ENCODE data around the gene ITPKC. TPM values are rescaled to one million over a fixed set of nuclear protein-coding genes. Genes with fewer than 3 reads are reported as not detected.

ITPKC gene
- total RNA-seq, 1 experiment from 2014 or later, result 11.4 TPM

DNA sequence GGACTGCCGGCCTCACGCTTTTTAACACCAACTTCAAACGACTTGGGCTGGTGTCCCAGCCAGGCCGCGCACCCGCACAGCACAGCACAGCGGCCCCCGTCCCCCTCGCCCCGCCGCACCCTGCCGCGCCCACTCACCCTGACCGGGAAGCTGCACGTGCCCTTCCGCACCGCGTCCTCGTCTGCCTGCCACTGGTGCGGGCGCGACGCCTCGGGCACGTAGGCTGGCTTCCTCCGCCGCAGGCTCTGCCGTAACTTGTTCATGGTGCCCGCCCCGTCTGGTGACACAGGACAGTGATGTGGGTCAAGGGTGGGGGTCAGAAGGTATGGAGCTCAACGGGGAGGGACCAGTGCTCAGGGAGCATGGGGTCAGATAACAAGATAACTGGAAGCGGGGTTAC, 32.6 kb upstream of the ITPKC start:
- no peaks in the 10 kb centered on the region for H4K20me1 ChIP-seq (ENCODE audit: insufficient read depth)
- H2AFZ ChIP-seq (ENCODE audit: low read depth, low read length, poor library complexity, severe bottlenecking), result no peak overlapping the region
- no peak for DNase-seq (ENCODE audit: low read depth, low spot score)
- RAD21 ChIA-PET (ENCODE audit: low non-redundant PET in 1 of 2, low total read pairs in 2 of 2, uncharacterized antibody in 2 of 2, unreplicated experiment in 2 of 2), result no interaction called here
- H3K4me1 ChIP-seq (ENCODE audit: control insufficient read depth in 1 of 2, insufficient read depth in 2 of 2, low read length in 2 of 2), result peaks cover 0 to 4% of the 10 kb centered on the region in 2 experiments; a peak in 1 of 4 replicates
- H3K79me2 ChIP-seq (ENCODE audit: insufficient read depth, low read length), result peaks cover 19% of the 10 kb centered on the region
- TF ChIP-seq RAD21 (IDR thresholded peaks at IDR 0.05; ENCODE audit: low read depth), result no peak
- no peak for TF ChIP-seq ZNF274 (IDR thresholded peaks at IDR 0.05; ENCODE audit: low read depth, low read length)
- TF ChIP-seq CBX3 (IDR thresholded peaks at IDR 0.05; ENCODE audit: low read depth), result no peak
- TF ChIP-seq, protein P1, sequence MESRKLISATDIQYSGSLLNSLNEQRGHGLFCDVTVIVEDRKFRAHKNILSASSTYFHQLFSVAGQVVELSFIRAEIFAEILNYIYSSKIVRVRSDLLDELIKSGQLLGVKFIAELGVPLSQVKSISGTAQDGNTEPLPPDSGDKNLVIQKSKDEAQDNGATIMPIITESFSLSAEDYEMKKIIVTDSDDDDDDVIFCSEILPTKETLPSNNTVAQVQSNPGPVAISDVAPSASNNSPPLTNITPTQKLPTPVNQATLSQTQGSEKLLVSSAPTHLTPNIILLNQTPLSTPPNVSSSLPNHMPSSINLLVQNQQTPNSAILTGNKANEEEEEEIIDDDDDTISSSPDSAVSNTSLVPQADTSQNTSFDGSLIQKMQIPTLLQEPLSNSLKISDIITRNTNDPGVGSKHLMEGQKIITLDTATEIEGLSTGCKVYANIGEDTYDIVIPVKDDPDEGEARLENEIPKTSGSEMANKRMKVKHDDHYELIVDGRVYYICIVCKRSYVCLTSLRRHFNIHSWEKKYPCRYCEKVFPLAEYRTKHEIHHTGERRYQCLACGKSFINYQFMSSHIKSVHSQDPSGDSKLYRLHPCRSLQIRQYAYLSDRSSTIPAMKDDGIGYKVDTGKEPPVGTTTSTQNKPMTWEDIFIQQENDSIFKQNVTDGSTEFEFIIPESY (IDR thresholded peaks at IDR 0.05; ENCODE audit: extremely low read depth, insufficient replicate concordance, low read length), result no peak
- no peak for TF ChIP-seq SIN3A (IDR thresholded peaks at IDR 0.05; ENCODE audit: low read depth)
- TF ChIP-seq, protein P2, sequence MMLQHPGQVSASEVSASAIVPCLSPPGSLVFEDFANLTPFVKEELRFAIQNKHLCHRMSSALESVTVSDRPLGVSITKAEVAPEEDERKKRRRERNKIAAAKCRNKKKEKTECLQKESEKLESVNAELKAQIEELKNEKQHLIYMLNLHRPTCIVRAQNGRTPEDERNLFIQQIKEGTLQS (IDR thresholded peaks at IDR 0.05), result no peak
- TF ChIP-seq, protein P3, sequence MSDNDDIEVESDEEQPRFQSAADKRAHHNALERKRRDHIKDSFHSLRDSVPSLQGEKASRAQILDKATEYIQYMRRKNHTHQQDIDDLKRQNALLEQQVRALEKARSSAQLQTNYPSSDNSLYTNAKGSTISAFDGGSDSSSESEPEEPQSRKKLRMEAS (IDR thresholded peaks at IDR 0.05), result no peak
- no peak for TF ChIP-seq YY1 (IDR thresholded peaks at IDR 0.05; ENCODE audit: extremely low read depth, insufficient replicate concordance, low read depth, low read length)
- no peak for TF ChIP-seq ELF1 (IDR thresholded peaks at IDR 0.05; ENCODE audit: borderline replicate concordance, low read depth)
- no peak for TF ChIP-seq ZFX (IDR thresholded peaks at IDR 0.05)
- no peak for TF ChIP-seq EZH2phosphoT487 (IDR thresholded peaks at IDR 0.05; ENCODE audit: borderline replicate concordance)
- TF ChIP-seq CEBPB (IDR thresholded peaks at IDR 0.05; ENCODE audit: low read depth), result no peak
- TF ChIP-seq EZH2 (IDR thresholded peaks at IDR 0.05), result no peak
- TF ChIP-seq, protein P4, sequence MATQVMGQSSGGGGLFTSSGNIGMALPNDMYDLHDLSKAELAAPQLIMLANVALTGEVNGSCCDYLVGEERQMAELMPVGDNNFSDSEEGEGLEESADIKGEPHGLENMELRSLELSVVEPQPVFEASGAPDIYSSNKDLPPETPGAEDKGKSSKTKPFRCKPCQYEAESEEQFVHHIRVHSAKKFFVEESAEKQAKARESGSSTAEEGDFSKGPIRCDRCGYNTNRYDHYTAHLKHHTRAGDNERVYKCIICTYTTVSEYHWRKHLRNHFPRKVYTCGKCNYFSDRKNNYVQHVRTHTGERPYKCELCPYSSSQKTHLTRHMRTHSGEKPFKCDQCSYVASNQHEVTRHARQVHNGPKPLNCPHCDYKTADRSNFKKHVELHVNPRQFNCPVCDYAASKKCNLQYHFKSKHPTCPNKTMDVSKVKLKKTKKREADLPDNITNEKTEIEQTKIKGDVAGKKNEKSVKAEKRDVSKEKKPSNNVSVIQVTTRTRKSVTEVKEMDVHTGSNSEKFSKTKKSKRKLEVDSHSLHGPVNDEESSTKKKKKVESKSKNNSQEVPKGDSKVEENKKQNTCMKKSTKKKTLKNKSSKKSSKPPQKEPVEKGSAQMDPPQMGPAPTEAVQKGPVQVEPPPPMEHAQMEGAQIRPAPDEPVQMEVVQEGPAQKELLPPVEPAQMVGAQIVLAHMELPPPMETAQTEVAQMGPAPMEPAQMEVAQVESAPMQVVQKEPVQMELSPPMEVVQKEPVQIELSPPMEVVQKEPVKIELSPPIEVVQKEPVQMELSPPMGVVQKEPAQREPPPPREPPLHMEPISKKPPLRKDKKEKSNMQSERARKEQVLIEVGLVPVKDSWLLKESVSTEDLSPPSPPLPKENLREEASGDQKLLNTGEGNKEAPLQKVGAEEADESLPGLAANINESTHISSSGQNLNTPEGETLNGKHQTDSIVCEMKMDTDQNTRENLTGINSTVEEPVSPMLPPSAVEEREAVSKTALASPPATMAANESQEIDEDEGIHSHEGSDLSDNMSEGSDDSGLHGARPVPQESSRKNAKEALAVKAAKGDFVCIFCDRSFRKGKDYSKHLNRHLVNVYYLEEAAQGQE (IDR thresholded peaks at IDR 0.05; ENCODE audit: low read depth), result no peak
- no peak for TF ChIP-seq JUND (IDR thresholded peaks at IDR 0.05)
- TF ChIP-seq EGR1 (IDR thresholded peaks at IDR 0.05; ENCODE audit: low read depth), result no peak
- no peak for TF ChIP-seq TCF7L2 (IDR thresholded peaks at IDR 0.05; ENCODE audit: borderline replicate concordance, extremely low read depth, insufficient read depth, insufficient read length)
- H3K27me3 ChIP-seq (ENCODE audit: insufficient read depth, low read length), result no peaks in the 10 kb centered on the region
- CTCF ChIA-PET, result no interaction called here
- no peak overlapping the region for H3K9ac ChIP-seq (ENCODE audit: low read length)
- ATAC-seq, result no peak
- H3K9me3 ChIP-seq (ENCODE audit: control insufficient read depth in 1 of 2, insufficient read depth in 1 of 2, low read depth in 1 of 2, low read length in 2 of 2), result no peaks in the 10 kb centered on the region
- peaks cover 20 to 45% of the 10 kb centered on the region in 2 experiments for H3K36me3 ChIP-seq (ENCODE audit: control insufficient read depth in 1 of 2, insufficient read depth in 2 of 2, low read length in 2 of 2)
- intact Hi-C loops (cut with micrococcal nuclease), result no loop called here
- no peak overlapping the region for H3K27ac ChIP-seq (ENCODE audit: low read depth, low read length)
- BruUV-seq (replicated peaks), result no TSS peak
- no peak overlapping the region for H3K4me2 ChIP-seq (ENCODE audit: low read length)
- POLR2A ChIA-PET, result no interaction called here
- no peak overlapping the region for H3K4me3 ChIP-seq (replicated peaks in 1 of 2; ENCODE audit: low read depth in 1 of 2, low read length in 2 of 2)
- H3K9me2 ChIP-seq (ENCODE audit: insufficient read depth), result no peaks in the 10 kb centered on the region
